H1 (cell line): ENCODE results near the gene GPHA2. TPM values are rescaled to one million over a fixed set of nuclear protein-coding genes. Genes with fewer than 3 reads are reported as not detected.

Experiments
- CTCF ChIA-PET: fragments of 300-600 bp; sonication (Branson Sonifier 250); formaldehyde crosslinking; loops from one replicate; lab custom pipeline; 2021; ENCODE audit not compliant: partially characterized antibody; lab: Charles Lee
- POLR2A ChIA-PET: fragments of 300-600 bp; sonication (Branson Sonifier 250); formaldehyde crosslinking; loops from one replicate; lab custom pipeline; 2021; ENCODE audit warnings: inconsistent platforms; ENCODE audit not compliant: partially characterized antibody; lab: Charles Lee
- DNase-seq, 2 experiments: peaks; one replicate each; pipeline versions ENCODE4 v3.0.0 to v3.0.0-alpha.2; 2010 to 2022; ENCODE audit warnings: low spot score in 2 of 2, low read depth in 1 of 2, mixed read lengths in 1 of 2
- FAIRE-seq: peaks from 2 replicates; lab custom pipeline; 2011; peaks lifted over from hg19 to GRCh38; lab: Jason Lieb, UNC
- H2AFZ ChIP-seq: 2 replicates; pipeline ENCODE4 v1.8.1; 2012; ENCODE audit warnings: low read length, inconsistent platforms
- H2AK5ac ChIP-seq: 2 replicates; pipeline ENCODE4 v1.6.1; 2013; ENCODE audit warnings: low read depth, low read length
- H2BK120ac ChIP-seq: replicated peaks from 2 replicates; pipeline ENCODE3; 2013; ENCODE audit warnings: low read depth, low read length, inconsistent platforms
- H2BK12ac ChIP-seq: 2 replicates; pipeline ENCODE4 v1.6.1; 2013; ENCODE audit warnings: low read depth, low read length
- H2BK15ac ChIP-seq: 2 replicates; pipeline ENCODE4 v1.6.1; 2013; ENCODE audit warnings: low read length
- H2BK20ac ChIP-seq: 2 replicates; pipeline ENCODE4 v1.6.1; 2013; ENCODE audit warnings: low read length
- H2BK5ac ChIP-seq: 2 replicates; pipeline ENCODE4 v1.6.1; 2013; ENCODE audit warnings: low read depth, low read length
- H3K14ac ChIP-seq: 2 replicates; pipeline ENCODE4 v1.6.1; 2013; ENCODE audit warnings: inconsistent platforms; ENCODE audit not compliant: insufficient read length
- H3K18ac ChIP-seq: 2 replicates; pipeline ENCODE4 v1.6.1; 2013; ENCODE audit warnings: low read length; ENCODE audit errors: extremely low read depth
- H3K23ac ChIP-seq: 2 replicates; pipeline ENCODE4 v1.6.1; 2013; ENCODE audit warnings: inconsistent platforms; ENCODE audit not compliant: insufficient read length
- H3K23me2 ChIP-seq: 2 replicates; pipeline ENCODE4 v1.6.1; 2013; ENCODE audit warnings: low read depth, low read length
- H3K27ac ChIP-seq: 2 replicates; pipeline ENCODE4 v1.6.1; 2011; ENCODE audit warnings: low read depth, low read length, inconsistent platforms
- H3K27me3 ChIP-seq, 4 experiments: replicated peaks in 1 of 4; 1 replicate in 1 of 4; 2 replicates in 3 of 4; pipeline versions ENCODE4 v1.6.1 to v1.8.1; 2011 to 2013; ENCODE audit warnings: low read length in 3 of 4, mild to moderate bottlenecking in 3 of 4, inconsistent platforms in 2 of 4, mixed read lengths in 2 of 4, moderate library complexity in 1 of 4; ENCODE audit not compliant: control insufficient read depth in 3 of 4, insufficient read depth in 3 of 4; ENCODE audit errors: extremely low read depth in 1 of 4
- H3K36me3 ChIP-seq, 4 experiments: 2 replicates each; pipeline versions ENCODE4 v1.6.1 to v1.8.1; 2011 to 2013; ENCODE audit warnings: mild to moderate bottlenecking in 4 of 4, low read length in 3 of 4, moderate library complexity in 2 of 4, control low read depth in 1 of 4, inconsistent platforms in 1 of 4; ENCODE audit not compliant: insufficient read depth in 4 of 4, control insufficient read depth in 2 of 4
- H3K4ac ChIP-seq: replicated peaks from 2 replicates; pipeline ENCODE3; 2013; ENCODE audit warnings: low read length, low read depth, mixed read lengths, inconsistent platforms; ENCODE audit not compliant: insufficient read length
- H3K4me1 ChIP-seq, 4 experiments: replicated peaks in 1 of 4; 1 replicate in 1 of 4; 2 replicates in 3 of 4; pipeline versions ENCODE4 v1.6.1 to v1.8.1; 2011 to 2013; ENCODE audit warnings: low read length in 3 of 4, inconsistent platforms in 2 of 4, mixed read lengths in 1 of 4; ENCODE audit not compliant: insufficient read depth in 4 of 4, control insufficient read depth in 3 of 4
- H3K4me2 ChIP-seq, 2 experiments: 2 replicates each; pipeline versions ENCODE4 v1.6.1 to v1.8.1; 2011 to 2013; ENCODE audit warnings: low read depth in 2 of 2, low read length in 2 of 2, control low read depth in 1 of 2, inconsistent platforms in 1 of 2, mild to moderate bottlenecking in 1 of 2; ENCODE audit not compliant: insufficient read depth in 1 of 2
- H3K4me3 ChIP-seq, 4 experiments: fragments of 200-600, 300-600 bp in 1 of 4; sonication (generic), shearing (Covaris generic), sonication (Bioruptor Twin) in 1 of 4; 2 replicates each; pipeline versions ENCODE4 v1.5.1 to v1.8.1; 2011 to 2016; ENCODE audit warnings: low read length in 4 of 4, low read depth in 3 of 4, control low read depth in 2 of 4, inconsistent platforms in 2 of 4, mild to moderate bottlenecking in 2 of 4, mixed read lengths in 1 of 4, moderate library complexity in 1 of 4; ENCODE audit not compliant: insufficient read depth in 2 of 4; ENCODE audit errors: extremely low read depth in 1 of 4
- H3K56ac ChIP-seq: replicated peaks from 2 replicates; pipeline ENCODE3; 2013; ENCODE audit warnings: low read depth, mild to moderate bottlenecking, mixed read lengths, low read length, inconsistent platforms; ENCODE audit not compliant: insufficient read length
- H3K79me1 ChIP-seq: 2 replicates; pipeline ENCODE4 v1.6.1; 2013; ENCODE audit warnings: low read depth, low read length, control low read depth
- H3K79me2 ChIP-seq, 2 experiments: 2 replicates each; pipeline versions ENCODE4 v1.6.1 to v1.8.1; 2012 to 2013; ENCODE audit warnings: low read length in 2 of 2, mild to moderate bottlenecking in 2 of 2, inconsistent platforms in 1 of 2; ENCODE audit not compliant: insufficient read depth in 2 of 2, control insufficient read depth in 1 of 2
- H3K9ac ChIP-seq, 4 experiments: replicated peaks in 1 of 4; 1 replicate in 1 of 4; 2 replicates in 3 of 4; pipeline versions ENCODE4 v1.6.1 to v1.8.1; 2011 to 2013; ENCODE audit warnings: low read depth in 3 of 4, low read length in 3 of 4, control low read depth in 2 of 4, mild to moderate bottlenecking in 2 of 4, moderate library complexity in 2 of 4, inconsistent platforms in 1 of 4; ENCODE audit errors: extremely low read depth in 1 of 4
- H3K9me3 ChIP-seq, 2 experiments: 2 replicates each; pipeline versions ENCODE4 v1.6.1 to v1.8.1; 2012 to 2013; ENCODE audit warnings: mild to moderate bottlenecking in 2 of 2, moderate library complexity in 2 of 2, control low read depth in 1 of 2, inconsistent platforms in 1 of 2, low read depth in 1 of 2, low read length in 1 of 2, mixed read lengths in 1 of 2; ENCODE audit not compliant: insufficient read depth in 2 of 2
- H4K20me1 ChIP-seq, 2 experiments: replicated peaks in 1 of 2; 2 replicates each; pipeline versions ENCODE3 to v1.8.1; 2011 to 2013; ENCODE audit warnings: inconsistent platforms in 2 of 2, low read length in 2 of 2, mild to moderate bottlenecking in 1 of 2; ENCODE audit not compliant: insufficient read depth in 2 of 2, control insufficient read depth in 1 of 2
- H4K5ac ChIP-seq: 2 replicates; pipeline ENCODE4 v1.6.1; 2013; ENCODE audit warnings: low read length, low read depth, mixed read lengths, inconsistent platforms; ENCODE audit not compliant: insufficient read length
- H4K8ac ChIP-seq: 2 replicates; pipeline ENCODE4 v1.8.0; 2013; ENCODE audit warnings: mild to moderate bottlenecking, moderate library complexity, low read length, inconsistent platforms; ENCODE audit not compliant: insufficient read depth; ENCODE audit errors: extremely low read depth
- H4K91ac ChIP-seq: replicated peaks from 2 replicates; pipeline ENCODE3; 2013; ENCODE audit warnings: low read length, mixed read lengths, inconsistent platforms; ENCODE audit not compliant: insufficient read length
- ASH2L ChIP-seq: fragments of 200-600, 300-600 bp; sonication (generic); IDR thresholded peaks from one replicate; pipeline ENCODE4 v1.7.1; 2017; ENCODE audit warnings: low read length
- FOSL1 ChIP-seq: IDR thresholded peaks from 2 replicates; pipeline ENCODE4 v1.6.1; 2011; ENCODE audit warnings: mild to moderate bottlenecking, low read depth, low read length, moderate library complexity; ENCODE audit not compliant: insufficient read depth
- HDAC2 ChIP-seq, 2 experiments: fragments of 300-600 bp in 1 of 2; sonication (generic) in 1 of 2; IDR thresholded peaks; 2 replicates each; pipeline ENCODE4 v1.6.1; 2011 to 2012; ENCODE audit warnings: low read depth in 2 of 2, low read length in 2 of 2, mild to moderate bottlenecking in 2 of 2, moderate library complexity in 2 of 2, borderline replicate concordance in 1 of 2, inconsistent platforms in 1 of 2
- MAFK ChIP-seq: IDR thresholded peaks from 2 replicates; pipeline ENCODE4 v1.6.1; 2012; ENCODE audit warnings: low read depth, mild to moderate bottlenecking, improper control_type of control experiment, low read length
- MAX ChIP-seq: IDR thresholded peaks from 2 replicates; pipeline ENCODE4 v1.6.1; 2012; ENCODE audit warnings: inconsistent platforms
- POLR2A ChIP-seq, 2 experiments: IDR thresholded peaks; 1 replicate in 1 of 2; 2 replicates in 1 of 2; pipeline ENCODE4 v1.6.1; 2011; ENCODE audit warnings: low read depth in 2 of 2, low read length in 2 of 2, mild to moderate bottlenecking in 2 of 2; ENCODE audit errors: control extremely low read depth in 1 of 2
- POLR2AphosphoS5 ChIP-seq: IDR thresholded peaks from 2 replicates; pipeline ENCODE4 v1.6.1; 2011; ENCODE audit warnings: low read depth, low read length
- RAD21 ChIP-seq, 2 experiments: IDR thresholded peaks in 1 of 2; conservative IDR thresholded peaks in 1 of 2; 2 replicates each; pipeline ENCODE4 v1.6.1; 2011; ENCODE audit warnings: low read depth in 2 of 2, low read length in 2 of 2, improper control_type of control experiment in 1 of 2, inconsistent platforms in 1 of 2, mild to moderate bottlenecking in 1 of 2, moderate library complexity in 1 of 2
- SIN3A ChIP-seq, 2 experiments: IDR thresholded peaks in 1 of 2; conservative IDR thresholded peaks in 1 of 2; 2 replicates each; pipeline ENCODE4 v1.6.1; 2011 to 2012; ENCODE audit warnings: low read length in 2 of 2, improper control_type of control experiment in 1 of 2, low read depth in 1 of 2, mild to moderate bottlenecking in 1 of 2
- TAF1 ChIP-seq: IDR thresholded peaks from 2 replicates; pipeline ENCODE4 v1.6.1; 2011; ENCODE audit warnings: mild to moderate bottlenecking, low read depth, low read length
- WGBS, 2 experiments: shearing (Covaris generic) in 1 of 2; methylation state at CpG; one replicate each; pipeline versions ENCODE4 v1.1.6 to v1.1.7; 2013 to 2015; ENCODE audit warnings: low lambda C conversion rate in 2 of 2, mixed read lengths in 2 of 2, inconsistent platforms in 1 of 2, low coverage in 1 of 2, missing lambda C conversion rate in 1 of 2; ENCODE audit not compliant: insufficient replicate concordance in 2 of 2, insufficient coverage in 1 of 2, insufficient read length in 1 of 2; ENCODE audit errors: extremely low coverage in 1 of 2, missing lambda C conversion rate in 1 of 2; 5-methylcytosine and 5-hydroxymethylcytosine counted together
- polyA plus RNA-seq, 7 experiments: library from polyadenylated mRNA; depleted of rRNA in 3 of 7; stranded (reverse) in 5 of 7; unstranded in 2 of 7; fragments of >200 nt in 5 of 7; fragments of 200-250 nt in 2 of 7; gene quantifications; 1 replicate in 5 of 7; 2 replicates in 1 of 7; 4 replicates in 1 of 7; pipeline versions ENCODE4 v1.2.1 to v1.2.3, GENCODE V29; 2011 to 2013; ENCODE audit warnings: missing spikeins in 2 of 7, mixed read lengths in 2 of 7
- total RNA-seq: library from RNA; stranded (reverse); fragmentation: NEBNext Ultra II Directional; extraction: Animal tissue kit (Norgen Biotek cat#: 25700); gene quantifications from 2 replicates; pipeline ENCODE4 v1.2.1, GENCODE V29; 2021

GPHA2 gene
- total and polyA plus RNA-seq, 2 of the 8 experiments (the other 6 are each of a cell fraction or from before 2014, with no cell fraction given), result 0.97 to 4.4 TPM

DNA sequence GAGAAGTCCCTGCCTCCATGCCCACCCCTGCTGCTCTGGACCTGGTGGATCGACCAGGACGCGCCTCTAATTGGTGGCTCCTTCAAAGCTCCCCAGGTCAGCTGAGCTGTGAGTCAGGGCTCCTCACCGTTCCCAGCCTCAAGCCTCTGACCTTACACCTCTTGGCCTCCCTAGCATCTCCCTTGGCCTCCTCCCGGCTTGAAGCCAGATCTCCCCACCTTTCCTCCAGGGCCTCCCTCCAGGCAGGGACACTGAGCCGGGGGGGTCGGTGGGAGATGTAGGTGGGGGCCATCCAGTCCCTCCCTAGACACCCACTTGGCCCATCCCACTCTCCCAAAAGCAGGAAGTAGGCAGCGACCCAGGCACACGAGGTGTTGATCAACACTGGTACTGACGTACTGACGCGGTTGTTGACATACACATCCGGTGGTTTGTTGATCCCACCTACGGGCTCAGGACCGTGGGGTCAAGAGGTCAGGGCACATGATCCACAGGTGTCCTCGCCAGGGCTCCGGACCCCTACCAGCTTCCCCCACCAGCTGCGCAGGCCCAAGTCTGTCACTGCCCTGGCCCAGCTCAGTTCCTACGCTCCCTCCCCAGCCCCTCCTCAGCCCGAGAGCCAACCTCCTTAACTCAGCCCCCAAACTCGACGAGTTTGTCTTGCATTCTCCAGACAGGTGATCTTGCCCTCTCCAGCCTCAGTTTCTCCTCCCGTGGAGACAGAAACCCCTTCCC lies 19.5 kb downstream of the GPHA2 start:
- H3K27ac ChIP-seq, result peak overlapping the region; percentile 45
- H2BK15ac ChIP-seq, result 0 out of 2 replicates have a peak overlapping the region, but pooled peaks have one; percentile 61
- no peak overlapping the region for H3K18ac ChIP-seq
- H2BK120ac ChIP-seq, result no peak overlapping the region
- DNase-seq (no peak), FAIRE-seq (no peak)
- H4K20me1 ChIP-seq, result peaks cover 0 to 2% of the 10 kb centered on the region in 2 experiments
- H3K56ac ChIP-seq, result no peak overlapping the region
- no peak overlapping the region for H4K91ac ChIP-seq
- 0 out of 2 replicates have a peak, but pooled peaks cover 3% of the 10 kb centered on the region for H3K79me1 ChIP-seq
- H3K14ac ChIP-seq, result no peak overlapping the region
- peaks cover 3 to 5% (median 4%) of the 10 kb centered on the region in 4 experiments; a peak in 5 of 8 replicates for H3K36me3 ChIP-seq
- peak overlapping the region; percentile 88; the same call in 1 of the 2 replicates for H4K8ac ChIP-seq
- H3K23ac ChIP-seq, result no peak overlapping the region
- no peak overlapping the region for H2AFZ ChIP-seq
- no peak overlapping the region for H2BK12ac ChIP-seq
- H3K27me3 ChIP-seq, result no peaks in the 10 kb centered on the region
- H3K23me2 ChIP-seq, result peaks cover 13% of the 10 kb centered on the region
- H3K79me2 ChIP-seq, result no peaks in the 10 kb centered on the region
- H3K4ac ChIP-seq, result no peak overlapping the region
- 27% methylated on average over 23 of the region's 23 CpGs; no CpG with 5 or more reads in 1 of the 2 experiments for WGBS, 2 experiments
- H3K9ac ChIP-seq, result peak overlapping the region in 3 of 4 experiments; percentile 82 to 90 (median 88); a peak in 6 of 7 replicates
- CTCF ChIA-PET, result interaction anchor here (0.8 to 1.9 kb wide), 10 partner anchors 18 to 126 kb away, joined by 3 to 7 read pairs (median 4); partner anchors contain the start of gene ARL2
- H3K4me1 ChIP-seq, result peaks cover 0 to 11% (median 4%) of the 10 kb centered on the region in 4 experiments; a peak in 5 of 7 replicates
- POLR2A ChIA-PET, result interaction anchor here (0.6 to 1.4 kb wide), 5 partner anchors 8 to 115 kb away, joined by 3 read pairs; partner anchors contain the start of genes MAJIN and PPP2R5B
- peak overlapping the region; percentile 49; the same call in 1 of the 2 replicates for H2AK5ac ChIP-seq
- H4K5ac ChIP-seq, result no peak overlapping the region
- H2BK20ac ChIP-seq, result no peak overlapping the region
- no peaks in the 10 kb centered on the region for H3K9me3 ChIP-seq
- H2BK5ac ChIP-seq, result peak overlapping the region; percentile 20; the same call in 1 of the 2 replicates
- peak overlapping the region; percentile 74 to 97 (median 93) for H3K4me3 ChIP-seq
- peak overlapping the region; percentile 88 to 98 for H3K4me2 ChIP-seq
- TF ChIP-seq TAF1, result peak; percentile 54; the same call in 1 of the 2 replicates
- TF ChIP-seq MAFK, result no peak
- TF ChIP-seq ASH2L, result peak; percentile 5
- 0 out of 4 replicates have a peak, but pooled peaks of 1 of the 2 experiments have one; percentile 17 for TF ChIP-seq SIN3A (conservative IDR thresholded peaks at IDR 0.05 in 1 of 2, IDR thresholded peaks at IDR 0.05 in 1 of 2; ENCODE audit: low read depth in 1 of 2, low read length in 2 of 2)
- TF ChIP-seq FOSL1, result no peak
- peak; percentile 65 for TF ChIP-seq MAX
- TF ChIP-seq POLR2AphosphoS5, result 0 out of 2 replicates have a peak, but pooled peaks have one; percentile 33
- TF ChIP-seq HDAC2 (IDR thresholded peaks at IDR 0.05; ENCODE audit: borderline replicate concordance in 1 of 2, low read depth in 2 of 2, low read length in 2 of 2), result 0 out of 4 replicates have a peak, but pooled peaks of 1 of the 2 experiments have one; percentile 44
- TF ChIP-seq RAD21 (IDR thresholded peaks at IDR 0.05 in 1 of 2, conservative IDR thresholded peaks at IDR 0.05 in 1 of 2; ENCODE audit: low read depth in 2 of 2, low read length in 2 of 2), result no peak
- 0 out of 3 replicates have a peak, but pooled peaks of 1 of the 2 experiments have one; percentile 10 for TF ChIP-seq POLR2A (IDR thresholded peaks at IDR 0.05; ENCODE audit: control extremely low read depth in 1 of 2, low read depth in 2 of 2, low read length in 2 of 2)
